Pancreas (tissue), 10 donors: ENCODE data around the gene FAM222B. TPM values are rescaled to one million over a fixed set of nuclear protein-coding genes. Genes with fewer than 3 reads are reported as not detected.
"Not testable (repeated sequence)": the region's sequence is repeated elsewhere in the genome, so short reads cannot be mapped to it uniquely, and the experiment has no call there.

Experiments
- ATAC-seq, 4 donors: fragments of 200-7000 bp; cut with Tn5 transposase; one replicate each; pipeline versions ENCODE4 v1.8.0 to v1.9.1; 2020; ENCODE audit warnings: mild to moderate bottlenecking in 4 of 4, moderate library complexity in 4 of 4
- DNase-seq, 6 donors: peaks; one replicate each; pipeline ENCODE4 v3.0.0-alpha.2; 2020
- FAIRE-seq: peaks from 2 replicates; lab custom pipeline; 2012; peaks lifted over from hg19 to GRCh38; lab: Jason Lieb, UNC
- H3K27ac ChIP-seq, 4 donors: fragments of 200-600 bp; sonication (generic); 1 replicate in 3 of 4; 2 replicates in 1 of 4; pipeline versions ENCODE4 v1.5.0 to v1.8.0; 2020
- H3K27me3 ChIP-seq, 4 donors: fragments of 200-600 bp; one replicate each; pipeline ENCODE4 v1.8.0; 2021
- H3K36me3 ChIP-seq, 3 donors: fragments of 200-600 bp; sonication (generic) in 1 of 3; one replicate each; pipeline versions ENCODE4 v1.5.0 to v1.8.0; 2020 to 2021
- H3K4me1 ChIP-seq, 3 donors: fragments of 200-600 bp; one replicate each; pipeline ENCODE4 v1.8.0; 2021
- H3K4me3 ChIP-seq, 4 donors: fragments of 200-600 bp; sonication (generic) in 2 of 4; one replicate each; pipeline versions ENCODE4 v1.5.0 to v1.8.0; 2020 to 2021
- H3K9me3 ChIP-seq, 4 donors: fragments of 200-600 bp; one replicate each; pipeline ENCODE4 v1.8.0; 2021
- WGBS, 2 donors: extraction: QIAGEN DNeasy Blood & Tissue Kit; methylation state at CpG; one replicate each; pipeline ENCODE4 v1.1.7; 2013; 5-methylcytosine and 5-hydroxymethylcytosine counted together
- intact Hi-C, 3 donors: fragments of 100-400 bp; cut with DNase I; formaldehyde crosslinking; loops; one replicate each; pipeline versions ENCODE4 v1.11.1 to v1.14.2; 2022
- polyA plus RNA-seq, 2 donors: library from polyadenylated mRNA; stranded (reverse); fragments of 200-250 nt; gene quantifications; one replicate each; pipeline ENCODE4 v1.2.3, GENCODE V29; 2013
- total RNA-seq, 6 donors: library from RNA; stranded (reverse); fragmentation: NEBNext Ultra II Directional in 4 of 6; extraction: Animal tissue kit (Norgen Biotek cat#: 25700) in 4 of 6; gene quantifications; one replicate each; pipeline versions ENCODE4 v1.2.1 to v1.2.4, GENCODE V29; 2021 to 2023
- TF ChIP-seq, protein P1 (sequence below), 4 donors: fragments of 200-600 bp; sonication (generic) in 3 of 4; IDR thresholded peaks; one replicate each; pipeline versions ENCODE4 v1.5.0 to v1.8.0; 2021; ENCODE audit warnings: antibody characterized with exemption in 4 of 4
- donor health status: healthy with polysubstance abuse.
- donor health status: DM: no; HTN: no; CAD: no; lungs with moderate emphysema.
- donor health status: DM: no; HTN: no; CAD: no.
- donor health status: control.
- donor health status: control.
- donor health status: Bipolar disorder and iron deficiency.
- donor health status: DM: yes; HTN: yes; CAD: no.
- donor health status: DM: no; HTN: no; CAD: no.
- donor health status: DM: no; HTN: no; CAD: no.
- donor health status: DM: yes; HTN: yes; CAD: no.

FAM222B gene
- total and polyA plus RNA-seq, 8 donors = 5.5 to 15.6 (median 8.1) TPM

DNA sequence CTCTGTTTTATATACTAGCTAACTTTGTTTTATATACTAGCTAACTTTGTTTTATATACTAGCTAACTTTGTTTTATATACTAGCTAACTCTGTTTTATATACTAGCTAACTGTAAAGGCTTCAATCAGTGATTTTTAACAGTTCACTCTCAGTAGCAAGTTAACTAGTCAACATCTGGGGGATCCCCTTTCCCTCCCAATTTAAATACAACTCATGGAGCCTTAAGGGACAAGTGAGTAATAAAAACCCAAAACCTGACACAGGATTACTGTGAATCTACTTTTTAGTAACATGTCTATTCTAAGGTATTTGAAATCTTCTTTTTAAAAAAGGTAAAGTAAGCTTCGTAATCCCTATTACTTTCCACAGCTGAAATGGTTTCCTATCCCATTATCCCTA lies 32.2 kb downstream of the FAM222B start:
- H3K27me3 ChIP-seq = no peaks in the 10 kb centered on the region
- intact Hi-C loops = no loop called here
- DNase-seq = no peak
- H3K36me3 ChIP-seq = no peaks in the 10 kb centered on the region
- H3K4me3 ChIP-seq = no peak overlapping the region
- TF ChIP-seq, protein P1, sequence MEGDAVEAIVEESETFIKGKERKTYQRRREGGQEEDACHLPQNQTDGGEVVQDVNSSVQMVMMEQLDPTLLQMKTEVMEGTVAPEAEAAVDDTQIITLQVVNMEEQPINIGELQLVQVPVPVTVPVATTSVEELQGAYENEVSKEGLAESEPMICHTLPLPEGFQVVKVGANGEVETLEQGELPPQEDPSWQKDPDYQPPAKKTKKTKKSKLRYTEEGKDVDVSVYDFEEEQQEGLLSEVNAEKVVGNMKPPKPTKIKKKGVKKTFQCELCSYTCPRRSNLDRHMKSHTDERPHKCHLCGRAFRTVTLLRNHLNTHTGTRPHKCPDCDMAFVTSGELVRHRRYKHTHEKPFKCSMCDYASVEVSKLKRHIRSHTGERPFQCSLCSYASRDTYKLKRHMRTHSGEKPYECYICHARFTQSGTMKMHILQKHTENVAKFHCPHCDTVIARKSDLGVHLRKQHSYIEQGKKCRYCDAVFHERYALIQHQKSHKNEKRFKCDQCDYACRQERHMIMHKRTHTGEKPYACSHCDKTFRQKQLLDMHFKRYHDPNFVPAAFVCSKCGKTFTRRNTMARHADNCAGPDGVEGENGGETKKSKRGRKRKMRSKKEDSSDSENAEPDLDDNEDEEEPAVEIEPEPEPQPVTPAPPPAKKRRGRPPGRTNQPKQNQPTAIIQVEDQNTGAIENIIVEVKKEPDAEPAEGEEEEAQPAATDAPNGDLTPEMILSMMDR (IDR thresholded peaks at IDR 0.05) = no peak
- no peak overlapping the region for H3K27ac ChIP-seq
- no peak for FAIRE-seq
- WGBS, 2 donors = 86 to 100% methylated on average over 1 of the region's 1 CpG
- no peaks in the 10 kb centered on the region for H3K9me3 ChIP-seq
- H3K4me1 ChIP-seq = peaks cover 0 to 33% (median 27%) of the 10 kb centered on the region in 3 donors
- ATAC-seq = no peak

DNA sequence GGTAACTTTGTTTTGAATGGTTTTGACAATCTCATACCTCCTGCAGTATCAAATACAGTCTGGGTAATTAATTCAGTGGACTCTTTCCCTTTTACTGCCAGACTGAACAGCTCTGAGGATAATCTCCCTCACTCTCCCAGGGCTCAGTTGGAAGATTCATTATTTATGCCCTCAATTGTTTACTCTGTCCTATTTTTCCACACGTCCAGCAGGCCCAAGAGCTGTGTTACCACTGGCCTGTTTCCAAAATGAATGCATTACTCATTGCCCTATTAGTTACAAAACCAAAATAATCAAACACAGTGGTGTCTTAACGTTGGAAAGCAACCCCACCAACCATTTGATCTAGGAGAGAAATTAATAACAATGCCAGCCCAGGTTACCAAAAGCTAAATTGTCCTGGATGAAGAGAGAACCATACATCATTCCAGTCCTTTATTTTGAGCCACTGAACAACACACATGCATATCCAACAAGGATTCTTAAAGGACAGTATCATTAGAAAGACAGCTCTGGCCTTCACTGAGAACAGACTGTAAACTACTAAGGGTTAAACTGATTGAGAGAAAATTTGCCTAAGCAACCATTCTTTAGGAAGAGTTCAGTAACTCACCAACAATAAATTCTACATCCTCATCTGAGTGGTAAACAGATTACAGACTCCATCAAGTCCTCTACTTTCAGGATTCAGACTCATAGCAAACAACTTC lies 34.5 kb downstream of the FAM222B start:
- H3K4me3 ChIP-seq = no peak overlapping the region
- no peaks in the 10 kb centered on the region for H3K9me3 ChIP-seq
- ATAC-seq (peak in 3 of 4 donors; percentile 5 to 46 (median 11)), FAIRE-seq (no peak), DNase-seq (peak in 2 of 6 donors; percentile 18 to 30)
- H3K4me1 ChIP-seq = peaks cover 0 to 33% (median 27%) of the 10 kb centered on the region in 3 donors
- TF ChIP-seq, protein P1 (IDR thresholded peaks at IDR 0.05) = no peak
- no peaks in the 10 kb centered on the region for H3K27me3 ChIP-seq
- WGBS, 2 donors = 0% methylated on average over 2 of the region's 2 CpGs
- no peaks in the 10 kb centered on the region for H3K36me3 ChIP-seq
- intact Hi-C loops = no loop called here
- H3K27ac ChIP-seq = peak overlapping the region; percentile 40 to 76 (median 57)

DNA sequence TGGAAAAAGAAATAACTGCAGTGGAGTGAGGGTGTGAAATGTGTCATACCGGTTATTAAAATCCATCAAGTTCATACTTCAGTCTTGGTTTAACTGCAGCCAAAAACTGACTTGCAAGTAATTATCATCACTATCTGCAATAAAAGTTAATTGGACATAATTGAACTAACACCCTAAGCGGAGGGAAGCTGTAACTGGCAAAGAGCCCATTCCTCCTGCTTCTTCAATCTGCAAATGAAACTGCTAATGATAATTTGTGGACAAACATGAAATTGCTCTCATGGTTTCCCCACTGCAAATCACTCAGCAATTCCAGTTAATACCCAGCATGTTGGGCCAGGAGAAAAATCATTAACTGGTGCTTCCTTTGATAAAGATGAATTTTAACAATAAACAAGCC lies 46.5 kb downstream of the FAM222B start:
- Histone ChIP-seq H3K36me3 (no peaks in the 10 kb centered on the region), H3K27ac (no peak overlapping the region), H3K4me1 (no peaks in the 10 kb centered on the region), H3K4me3 (no peak overlapping the region), H3K9me3 (no peaks in the 10 kb centered on the region), H3K27me3 (no peaks in the 10 kb centered on the region)
- FAIRE-seq = no peak
- ATAC-seq = no peak
- TF ChIP-seq, protein P1 (IDR thresholded peaks at IDR 0.05) = no peak
- no peak for DNase-seq
- WGBS, 2 donors = 63 to 66% methylated on average over 2 of the region's 2 CpGs
- intact Hi-C loops = no loop called here

DNA sequence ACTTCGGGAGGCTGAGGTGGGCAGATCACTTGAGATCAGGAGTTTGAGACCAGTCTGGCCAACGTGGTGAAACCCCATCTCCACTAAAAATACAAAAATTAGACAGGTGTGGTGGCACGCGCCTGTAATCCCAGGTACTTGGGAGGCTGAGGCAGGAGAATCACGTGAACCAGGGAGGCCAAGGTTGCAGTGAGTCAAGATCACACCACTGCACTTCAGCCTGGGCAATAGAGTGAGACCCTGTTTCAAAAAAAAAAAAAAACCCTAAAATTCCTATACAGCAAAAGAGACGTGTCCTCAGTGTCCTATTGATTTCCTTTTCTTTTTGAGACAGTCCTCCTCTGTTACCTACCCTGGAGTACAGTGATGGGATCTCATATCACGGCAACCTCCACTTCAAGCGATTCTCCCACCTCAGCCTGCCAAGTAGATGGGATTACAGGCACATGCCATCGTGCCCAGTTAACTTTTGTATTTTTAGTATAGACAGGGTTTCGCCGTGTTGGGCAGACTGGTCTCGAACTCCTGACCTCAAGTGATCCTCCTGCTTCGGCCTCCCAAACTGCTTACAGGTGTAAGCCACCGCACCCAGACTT lies 47.6 kb downstream of the FAM222B start:
- DNase-seq, FAIRE-seq, H3K9me3 ChIP-seq, ATAC-seq, intact Hi-C loops, H3K4me1 ChIP-seq, H3K4me3 ChIP-seq, H3K27me3 ChIP-seq, H3K36me3 ChIP-seq, H3K27ac ChIP-seq: not testable (repeated sequence)
- WGBS, 2 donors = 90 to 96% methylated on average over 14 of the region's 14 CpGs

DNA sequence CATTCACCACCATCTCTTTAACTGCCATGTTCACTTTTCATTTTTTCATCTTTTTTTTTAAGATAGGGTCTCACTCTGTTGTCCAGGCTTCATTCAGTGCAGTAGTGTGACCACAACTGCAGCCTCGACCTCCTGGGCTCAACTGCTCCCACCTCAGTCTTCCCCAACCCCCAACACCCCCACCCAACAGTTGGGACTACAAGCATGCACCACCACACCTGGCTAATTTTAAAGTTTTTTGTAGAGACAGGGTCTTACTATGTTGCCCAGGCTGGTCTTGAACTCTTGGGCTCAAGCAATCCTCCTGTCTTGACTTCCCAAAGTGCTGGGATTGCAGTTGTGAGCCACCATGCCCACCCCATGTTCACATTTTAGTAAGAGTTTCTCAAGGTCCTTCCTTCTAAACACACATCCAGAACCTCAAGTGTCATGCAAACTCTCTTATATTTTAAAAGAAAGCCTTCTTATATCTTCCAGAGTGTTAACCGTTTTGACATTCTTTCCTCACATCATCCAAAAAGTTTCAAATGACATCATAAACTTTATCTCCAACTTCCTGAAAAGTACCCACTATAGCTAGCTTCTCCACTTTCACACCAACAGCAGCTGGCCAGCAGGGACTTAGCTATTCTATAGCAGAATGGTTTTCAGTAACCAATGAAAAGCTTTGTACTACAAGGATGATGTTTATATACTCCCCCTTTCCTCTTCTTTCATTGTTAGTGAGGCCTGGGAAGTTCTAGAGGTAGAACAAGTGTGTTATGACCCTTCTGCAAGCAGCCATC lies 49.5 kb downstream of the FAM222B start:
- Histone ChIP-seq H3K9me3 (no peaks in the 10 kb centered on the region), H3K27me3 (no peaks in the 10 kb centered on the region), H3K36me3 (no peaks in the 10 kb centered on the region), H3K27ac (no peak overlapping the region), H3K4me3 (no peak overlapping the region), H3K4me1 (no peaks in the 10 kb centered on the region)
- TF ChIP-seq, protein P1 (IDR thresholded peaks at IDR 0.05) = no peak
- ATAC-seq (no peak), DNase-seq (no peak), FAIRE-seq (no peak)
- intact Hi-C loops = no loop called here
- WGBS, 2 donors = 54 to 69% methylated on average over 2 of the region's 2 CpGs
